ENCODE measurements around the gene GBP4. TPM values are rescaled to one million over a fixed set of nuclear protein-coding genes. Genes with fewer than 3 reads are reported as not detected.

GBP4 gene
- polyA plus RNA-seq, 1 experiment, result not detected

DNA sequence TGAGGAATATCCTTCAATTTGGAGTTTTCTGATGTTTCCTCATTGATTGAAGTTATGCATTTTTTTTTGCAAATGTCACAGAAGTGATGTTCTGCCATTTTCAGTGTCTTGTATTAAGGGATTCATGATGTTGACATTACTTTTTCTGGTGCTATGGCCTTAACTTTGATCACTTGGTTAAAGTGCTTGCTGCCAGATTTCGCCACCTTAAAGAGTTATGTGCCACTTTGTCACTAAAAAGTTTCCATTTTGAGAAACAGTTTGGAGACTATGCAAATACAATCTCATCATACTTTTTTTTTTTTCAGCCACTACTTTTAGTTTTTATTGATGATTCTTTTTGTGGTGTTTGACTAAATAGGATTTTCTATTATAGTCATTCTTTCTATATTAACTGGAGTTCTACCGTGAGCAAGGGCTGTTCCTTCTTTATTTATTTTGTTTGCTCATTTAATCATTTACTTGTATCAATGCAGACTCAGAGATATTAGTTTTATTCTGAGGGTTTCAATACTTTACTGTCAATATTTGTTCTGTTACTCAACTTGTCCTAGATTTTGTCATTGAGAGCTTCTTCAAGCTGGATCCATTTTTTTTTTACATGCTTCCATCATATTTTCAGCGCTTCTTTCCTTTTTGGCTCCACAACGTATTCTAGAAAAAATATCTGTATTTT lies 26.1 kb downstream of the GBP4 start:
- Histone ChIP-seq H3K27ac (ENCODE audit: low read depth, low read length) (no peak overlapping the region), H3K4me3 (ENCODE audit: low read depth, low read length) (no peak overlapping the region), H3K27me3 (ENCODE audit: control insufficient read depth, insufficient read depth, low read length) (no peaks in the 10 kb centered on the region), H3K9me3 (ENCODE audit: control insufficient read depth, insufficient read depth, low read length) (no peaks in the 10 kb centered on the region)
- ChIA-PET POLR2A (no interaction called here), CTCF (no interaction called here)
- TF ChIP-seq, protein P1, sequence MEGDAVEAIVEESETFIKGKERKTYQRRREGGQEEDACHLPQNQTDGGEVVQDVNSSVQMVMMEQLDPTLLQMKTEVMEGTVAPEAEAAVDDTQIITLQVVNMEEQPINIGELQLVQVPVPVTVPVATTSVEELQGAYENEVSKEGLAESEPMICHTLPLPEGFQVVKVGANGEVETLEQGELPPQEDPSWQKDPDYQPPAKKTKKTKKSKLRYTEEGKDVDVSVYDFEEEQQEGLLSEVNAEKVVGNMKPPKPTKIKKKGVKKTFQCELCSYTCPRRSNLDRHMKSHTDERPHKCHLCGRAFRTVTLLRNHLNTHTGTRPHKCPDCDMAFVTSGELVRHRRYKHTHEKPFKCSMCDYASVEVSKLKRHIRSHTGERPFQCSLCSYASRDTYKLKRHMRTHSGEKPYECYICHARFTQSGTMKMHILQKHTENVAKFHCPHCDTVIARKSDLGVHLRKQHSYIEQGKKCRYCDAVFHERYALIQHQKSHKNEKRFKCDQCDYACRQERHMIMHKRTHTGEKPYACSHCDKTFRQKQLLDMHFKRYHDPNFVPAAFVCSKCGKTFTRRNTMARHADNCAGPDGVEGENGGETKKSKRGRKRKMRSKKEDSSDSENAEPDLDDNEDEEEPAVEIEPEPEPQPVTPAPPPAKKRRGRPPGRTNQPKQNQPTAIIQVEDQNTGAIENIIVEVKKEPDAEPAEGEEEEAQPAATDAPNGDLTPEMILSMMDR (IDR thresholded peaks at IDR 0.05; ENCODE audit: low read depth, low read length), result no peak
- no peak for DNase-seq (ENCODE audit: low read depth, low spot score)

- Histone ChIP-seq H3K27ac (ENCODE audit: low read depth, low read length) (no peak overlapping the region), H3K9me3 (ENCODE audit: control insufficient read depth, insufficient read depth, low read length) (no peaks in the 10 kb centered on the region), H3K4me3 (ENCODE audit: low read depth, low read length) (no peak overlapping the region), H3K27me3 (ENCODE audit: control insufficient read depth, insufficient read depth, low read length) (no peaks in the 10 kb centered on the region)
- CTCF ChIA-PET, result no interaction called here
- no peak for DNase-seq (ENCODE audit: low read depth, low spot score)
- POLR2A ChIA-PET, result no interaction called here
- TF ChIP-seq, protein P1 (IDR thresholded peaks at IDR 0.05; ENCODE audit: low read depth, low read length), result no peak
Observed at GRCh38 chr1:89171067-89171438, 27.7 kb downstream of the GBP4 start.

GRCh38 chr1:89170170-89171066 lies 28.3 kb downstream of the GBP4 start:
- no peak for DNase-seq (ENCODE audit: low read depth, low spot score)
- no peak overlapping the region for H3K27ac ChIP-seq (ENCODE audit: low read depth, low read length)
- H3K27me3 ChIP-seq (ENCODE audit: control insufficient read depth, insufficient read depth, low read length), result no peaks in the 10 kb centered on the region
- POLR2A ChIA-PET, result no interaction called here
- H3K4me3 ChIP-seq (ENCODE audit: low read depth, low read length), result no peak overlapping the region
- H3K9me3 ChIP-seq (ENCODE audit: control insufficient read depth, insufficient read depth, low read length), result no peaks in the 10 kb centered on the region
- TF ChIP-seq, protein P1 (IDR thresholded peaks at IDR 0.05; ENCODE audit: low read depth, low read length), result no peak
- CTCF ChIA-PET, result no interaction called here

DNA sequence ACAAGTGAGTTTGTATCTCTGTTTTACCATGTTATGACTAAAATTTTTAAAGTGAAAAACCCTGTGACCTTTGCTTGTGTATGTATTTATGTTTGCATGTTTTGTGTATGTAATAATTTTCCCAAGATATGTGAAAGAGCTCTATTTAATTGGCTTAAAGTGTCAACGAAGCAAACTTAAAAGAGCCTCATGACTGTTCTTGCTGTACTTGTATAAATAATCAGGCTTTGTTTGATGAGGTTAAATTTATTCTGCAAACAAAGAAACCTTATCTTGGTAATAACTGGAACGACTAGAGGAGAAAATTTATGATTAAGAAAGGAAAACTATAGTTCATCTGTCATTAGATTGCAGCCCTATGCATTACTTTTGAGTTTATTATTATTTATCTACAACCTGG lies 29.6 kb downstream of the GBP4 start:
- Histone ChIP-seq H3K27me3 (ENCODE audit: control insufficient read depth, insufficient read depth, low read length) (no peaks in the 10 kb centered on the region), H3K4me3 (ENCODE audit: low read depth, low read length) (no peak overlapping the region), H3K27ac (ENCODE audit: low read depth, low read length) (no peak overlapping the region), H3K9me3 (ENCODE audit: control insufficient read depth, insufficient read depth, low read length) (no peaks in the 10 kb centered on the region)
- CTCF ChIA-PET, result interaction anchor here (0.7 kb wide), 1 partner anchor 83 kb away, joined by 3 read pairs; no protein-coding TSS in a partner anchor
- POLR2A ChIA-PET, result no interaction called here
- TF ChIP-seq, protein P1 (IDR thresholded peaks at IDR 0.05; ENCODE audit: low read depth, low read length), result no peak
- DNase-seq (ENCODE audit: low read depth, low spot score), result no peak

All from AG04450 (cell line).